HG02973 (cell line): ENCODE data around the gene RSPH3.
"Not testable (repeated sequence)": the region's sequence is repeated elsewhere in the genome, so short reads cannot be mapped to it uniquely, and the experiment has no call there.

Experiments used
- ATAC-seq: cut with Tn5 transposase; IDR thresholded peaks from one replicate; pipeline ENCODE4 v1.9.1; 2021; ENCODE audit warnings: moderate library complexity; ENCODE audit not compliant: unreplicated experiment

Gene RSPH3

GRCh38 chr6:159030168-159030567, 30.2 kb upstream of the RSPH3 start:
- no peak for ATAC-seq

GRCh38 chr6:159025224-159025623, 25.2 kb upstream of the RSPH3 start:
- ATAC-seq, result not testable (repeated sequence)

- no peak for ATAC-seq
Measured at GRCh38 chr6:159023893-159024292, 23.9 kb upstream of the RSPH3 start.

- ATAC-seq, result no peak
Measured at GRCh38 chr6:159020011-159020410, 20.0 kb upstream of the RSPH3 start.

GRCh38 chr6:159017757-159018559, 18.0 kb upstream of the RSPH3 start:
- ATAC-seq, result no peak

- no peak for ATAC-seq
Measured at GRCh38 chr6:159014406-159014805, 14.4 kb upstream of the RSPH3 start.

GRCh38 chr6:159013229-159013628, 13.2 kb upstream of the RSPH3 start:
- no peak for ATAC-seq

- ATAC-seq, result no peak
Measured at GRCh38 chr6:159012201-159012600, 12.2 kb upstream of the RSPH3 start.

- not testable (repeated sequence) for ATAC-seq
Measured at GRCh38 chr6:159010037-159010612, 10.1 kb upstream of the RSPH3 start.

GRCh38 chr6:159008656-159009288, 8.8 kb upstream of the RSPH3 start:
- no peak for ATAC-seq

GRCh38 chr6:159007510-159007909, 7.5 kb upstream of the RSPH3 start:
- no peak for ATAC-seq

- ATAC-seq, result no peak
Measured at GRCh38 chr6:159005436-159005835, 5.4 kb upstream of the RSPH3 start.

GRCh38 chr6:159004592-159004991, 4.6 kb upstream of the RSPH3 start:
- ATAC-seq, result no peak

GRCh38 chr6:159002432-159003155, 2.6 kb upstream of the RSPH3 start:
- ATAC-seq, result no peak

GRCh38 chr6:158999154-158999665, 792 bp downstream of the RSPH3 start:
- ATAC-seq, result peak; percentile 38

GRCh38 chr6:158996856-158997255, 3.1 kb downstream of the RSPH3 start:
- ATAC-seq, result no peak

GRCh38 chr6:158993639-158994038, 6.4 kb downstream of the RSPH3 start:
- no peak for ATAC-seq

GRCh38 chr6:158991017-158991723, 8.8 kb downstream of the RSPH3 start:
- no peak for ATAC-seq

GRCh38 chr6:158989711-158990110, 10.3 kb downstream of the RSPH3 start:
- ATAC-seq, result not testable (repeated sequence)

GRCh38 chr6:158988477-158988876, 11.5 kb downstream of the RSPH3 start:
- ATAC-seq, result no peak

GRCh38 chr6:158987657-158988056, 12.3 kb downstream of the RSPH3 start:
- no peak for ATAC-seq
